Gastrocnemius medialis (tissue), 4 donors: ENCODE data around the gene IGF2BP3.

ENCODE experiments used
- CTCF ChIP-seq, 5 experiments: fragments of 450-650 bp in 3 of 5; fragments of 200-600 bp in 2 of 5; sonication (generic) in 2 of 5; IDR thresholded peaks in 4 of 5; conservative IDR thresholded peaks in 1 of 5; 1 replicate in 4 of 5; 2 replicates in 1 of 5; pipeline ENCODE4 v1.5.1; 2016 to 2019; ENCODE audit warnings: antibody characterized with exemption in 5 of 5, mild to moderate bottlenecking in 3 of 5, moderate library complexity in 3 of 5
- POLR2A ChIP-seq, 2 donors: fragments of 450-650 bp; IDR thresholded peaks; one replicate each; pipeline ENCODE4 v1.6.1; 2017; ENCODE audit warnings: antibody characterized with exemption in 2 of 2, mild to moderate bottlenecking in 2 of 2, moderate library complexity in 2 of 2

GRCh38 chr7:23306936-23307521 is 163.3 kb downstream of the IGF2BP3 start:
- TF ChIP-seq CTCF (IDR thresholded peaks at IDR 0.05 in 4 of 5, conservative IDR thresholded peaks at IDR 0.05 in 1 of 5) (no peak), POLR2A (IDR thresholded peaks at IDR 0.05) (no peak)
